Left renal cortex interstitium (tissue), 4 donors: ENCODE data around the gene SLC23A1. TPM values are rescaled to one million over a fixed set of nuclear protein-coding genes. Genes with fewer than 3 reads are reported as not detected.
A peak's percentile ranks its signal among the peaks of the same experiment; 100 is the strongest.

ENCODE experiments used
- DNase-seq, 4 donors: peaks; one replicate each; pipeline ENCODE4 v3.0.0-alpha.2; 2013; ENCODE audit warnings: low read depth in 4 of 4, low spot score in 2 of 4, missing footprints in 1 of 4
- polyA plus RNA-seq, 4 donors: library from polyadenylated mRNA; unstranded; fragments of 120-200 nt; gene quantifications; one replicate each; pipeline ENCODE4 v1.2.1, GENCODE V29; 2013; ENCODE audit not compliant: insufficient read length in 4 of 4

SLC23A1 gene
- polyA plus RNA-seq, 4 donors: 10.1 to 20.7 (median 14.5) TPM

DNA sequence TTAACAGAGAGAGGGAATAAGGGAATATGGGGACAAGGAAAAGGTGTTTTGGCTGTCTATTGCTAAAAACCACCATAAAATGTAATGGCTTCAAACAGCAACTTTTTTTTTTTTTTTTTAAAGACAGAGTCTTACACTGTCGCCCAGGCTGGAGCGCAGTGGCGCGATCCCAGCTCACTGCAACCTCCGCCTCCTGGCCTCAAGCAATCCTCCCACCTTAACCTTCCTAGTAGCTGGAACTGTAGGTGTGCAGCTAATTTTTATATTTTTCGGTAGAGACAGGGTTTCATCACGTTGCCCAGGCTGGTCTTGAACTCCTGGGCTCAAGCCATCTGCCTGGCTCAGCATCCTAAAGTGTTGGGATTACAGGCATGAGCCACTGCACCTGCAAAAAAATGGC is 25.1 kb upstream of the SLC23A1 start:
- no peak for DNase-seq

DNA sequence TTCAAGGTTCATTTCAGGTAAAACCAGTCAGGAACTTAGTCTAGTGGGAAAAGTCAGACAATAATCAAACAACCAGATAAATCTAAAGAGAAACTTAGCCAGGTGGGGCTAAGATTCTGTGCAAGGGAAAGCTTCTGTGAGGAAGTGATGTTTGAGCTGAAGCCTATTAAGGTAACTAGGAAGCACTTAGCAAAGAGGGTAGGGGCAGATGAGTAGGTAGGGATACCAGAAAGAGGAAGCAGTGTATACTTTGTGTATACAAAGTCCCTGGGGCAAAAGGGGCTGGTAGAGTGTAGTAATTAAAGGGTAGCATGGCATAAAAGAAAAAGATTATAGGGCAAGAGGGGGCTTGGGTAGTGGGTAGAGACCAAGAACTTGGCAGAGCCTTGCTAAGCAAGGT is 24.4 kb upstream of the SLC23A1 start:
- no peak for DNase-seq

DNA sequence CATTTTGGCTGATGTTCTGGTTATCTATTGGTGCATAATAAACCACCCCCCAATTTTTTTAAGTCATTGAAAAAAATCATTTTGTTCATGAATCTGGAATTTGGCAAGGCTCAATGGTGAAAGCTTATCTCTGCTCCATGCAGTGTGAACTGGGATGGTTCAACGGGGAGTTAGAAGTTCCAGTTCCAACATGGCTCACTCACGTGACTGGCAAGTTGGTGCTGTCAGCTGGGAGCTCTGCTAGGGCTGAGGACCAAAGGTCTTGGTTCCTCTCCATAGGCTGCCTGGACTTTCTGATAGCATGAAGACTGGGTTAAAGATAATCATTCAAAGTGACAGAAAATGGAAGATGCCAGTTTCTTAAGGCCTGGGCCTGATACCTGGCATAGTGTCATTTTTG is 23.9 kb upstream of the SLC23A1 start:
- no peak for DNase-seq

DNA sequence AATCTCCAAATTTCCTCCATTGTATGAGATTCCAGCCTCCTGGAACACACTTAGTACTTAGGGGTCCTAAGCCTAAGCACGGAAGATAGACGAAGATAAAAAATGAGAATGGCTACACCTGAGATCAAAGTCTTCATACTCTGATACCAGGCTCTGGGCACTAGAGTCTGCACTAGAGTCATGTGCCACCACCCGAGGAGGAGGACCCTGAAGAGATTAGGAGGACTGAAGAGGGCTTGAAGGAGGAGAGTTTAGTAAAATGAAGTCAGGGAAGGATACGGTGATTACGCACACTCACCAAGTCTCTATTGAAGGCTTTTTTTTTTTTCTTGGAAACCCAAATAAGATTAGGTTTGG is 21.4 kb upstream of the SLC23A1 start:
- no peak for DNase-seq

DNA sequence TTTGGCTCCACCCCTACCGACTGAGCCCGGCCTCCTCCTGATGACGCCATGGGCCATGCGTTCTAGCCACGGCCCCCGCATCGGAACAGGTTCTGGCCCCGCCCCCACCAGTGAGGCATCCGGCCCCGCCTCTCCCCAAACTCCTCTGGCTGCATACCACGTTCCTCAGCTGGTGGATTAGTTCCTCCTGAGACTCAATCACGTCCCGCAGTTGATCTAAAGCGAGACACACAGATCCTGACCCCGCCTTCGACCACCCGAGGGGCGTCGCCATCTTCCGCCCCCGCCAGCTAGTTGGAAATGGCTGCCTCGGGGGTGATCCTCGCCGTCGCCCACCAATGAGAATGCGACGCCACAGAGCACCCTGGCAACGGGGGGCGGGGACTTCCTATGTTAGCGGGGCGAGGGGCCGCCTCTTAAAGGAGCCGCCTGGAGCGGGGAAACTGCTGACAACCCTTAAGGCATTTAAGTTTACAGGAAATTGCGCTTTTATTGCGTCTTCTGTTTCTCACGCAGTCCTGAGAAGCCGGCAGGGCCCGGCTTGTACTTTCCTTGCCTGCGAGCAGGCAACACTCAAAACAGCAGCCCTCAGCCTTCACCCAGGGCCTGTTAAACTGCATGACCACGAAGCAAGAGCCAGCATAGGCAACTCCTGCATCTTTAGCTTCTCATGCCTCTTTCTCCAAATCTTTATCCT is 20.8 kb upstream of the SLC23A1 start, which contains the start of gene SPATA24:
Gene SPATA24, minus strand, starts transcription at position 303 of the 697 bp plus-strand sequence. Its CDS starts 29 bp downstream, at position 274.
- DNase-seq: peak; percentile 93 to 97 (median 96)

DNA sequence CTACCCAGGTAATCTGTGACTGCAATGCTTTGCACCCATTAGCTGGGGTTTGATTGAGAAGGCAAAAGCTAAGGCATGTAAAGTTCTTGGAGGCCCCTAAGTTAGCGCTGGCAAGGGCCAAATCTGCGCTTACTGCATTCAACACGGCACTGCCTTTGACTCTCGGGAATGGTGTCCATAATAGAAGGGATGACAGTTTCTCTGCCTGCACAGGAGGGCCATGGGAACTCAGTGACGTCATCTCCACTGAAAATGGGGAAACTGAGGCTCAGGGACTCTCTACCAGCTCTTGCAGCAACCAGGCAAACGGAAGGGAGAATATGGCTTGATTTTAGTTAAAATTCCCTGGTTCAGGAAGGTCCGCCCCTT is 20.3 kb upstream of the SLC23A1 start:
- no peak for DNase-seq

DNA sequence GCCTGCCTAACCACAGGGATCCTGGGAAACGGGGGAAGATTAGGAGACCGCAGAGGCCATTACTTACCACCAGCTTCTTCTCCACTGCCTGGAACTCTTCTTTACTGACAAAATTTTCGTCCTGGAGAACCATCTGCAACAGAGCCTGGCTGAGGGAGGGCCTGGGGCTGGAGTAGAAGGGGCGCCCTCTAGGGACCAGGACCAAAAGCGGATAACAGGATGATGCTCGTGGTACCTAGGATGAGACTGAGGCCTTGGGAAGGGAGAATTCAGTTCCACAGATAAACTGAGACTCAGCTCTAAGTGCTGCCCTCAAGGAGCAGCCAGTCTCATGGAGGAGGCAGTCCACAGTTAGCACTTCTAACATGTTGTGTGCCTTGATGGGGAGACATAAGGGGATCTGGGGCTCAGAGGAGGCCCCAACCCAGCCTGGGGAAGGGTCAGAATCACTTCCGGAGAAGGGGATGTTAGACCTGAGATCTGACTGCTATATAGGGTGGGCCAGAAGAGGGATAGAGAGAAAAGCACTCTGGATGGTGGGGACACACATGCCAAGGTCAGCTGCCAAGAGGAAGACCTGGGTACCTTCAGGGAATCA is 19.6 kb upstream of the SLC23A1 start:
- DNase-seq: no peak

DNA sequence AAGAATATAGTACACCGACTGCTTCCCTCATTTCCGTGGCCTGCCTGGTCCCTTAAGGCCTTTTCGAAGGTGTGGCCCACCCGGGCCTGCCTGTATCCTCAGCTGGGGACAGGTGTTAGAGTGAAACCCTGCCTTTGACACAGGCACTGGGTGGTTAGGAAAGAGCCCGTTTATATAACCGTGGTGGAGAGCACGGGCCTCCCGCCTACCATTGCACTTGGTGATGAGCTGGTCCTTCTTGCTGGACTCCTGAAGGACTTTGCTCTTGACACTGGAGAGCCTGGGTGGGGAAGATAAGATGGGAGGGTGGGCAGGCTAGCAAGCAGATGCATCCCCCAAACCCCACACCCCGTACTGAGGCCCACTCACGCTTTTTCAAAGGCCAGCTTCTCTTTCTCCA is 18.4 kb upstream of the SLC23A1 start:
- no peak for DNase-seq

DNA sequence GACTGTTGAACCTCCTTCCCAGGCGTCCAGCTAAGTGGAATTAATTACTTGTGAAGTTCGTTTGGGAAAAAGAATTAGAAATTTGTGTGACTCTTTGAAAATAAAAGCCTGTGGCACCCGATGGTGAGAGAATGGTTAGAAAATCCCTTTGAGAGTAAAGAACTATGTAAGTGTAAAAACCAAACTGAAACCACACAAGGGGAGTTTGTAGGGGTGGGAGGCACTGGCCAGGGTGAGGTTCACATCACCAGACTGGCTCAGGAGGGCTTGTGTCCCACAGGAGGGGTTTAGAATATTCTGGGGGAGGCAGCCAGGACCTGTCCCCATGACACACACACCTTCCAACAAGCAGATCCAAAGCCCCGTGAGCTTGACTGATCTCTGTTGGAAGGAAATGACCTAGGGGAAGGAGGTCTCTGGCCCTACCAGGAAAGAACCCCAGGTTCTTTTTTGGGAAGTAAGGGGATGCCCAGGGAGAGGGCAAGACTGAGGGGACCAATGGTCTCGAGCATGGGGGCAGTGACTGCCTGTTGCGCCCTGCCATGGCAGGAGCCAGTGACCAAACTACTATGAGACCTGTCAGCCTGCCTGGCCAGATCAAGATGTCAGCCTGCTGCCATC is 16.5 kb upstream of the SLC23A1 start:
- no peak for DNase-seq

DNA sequence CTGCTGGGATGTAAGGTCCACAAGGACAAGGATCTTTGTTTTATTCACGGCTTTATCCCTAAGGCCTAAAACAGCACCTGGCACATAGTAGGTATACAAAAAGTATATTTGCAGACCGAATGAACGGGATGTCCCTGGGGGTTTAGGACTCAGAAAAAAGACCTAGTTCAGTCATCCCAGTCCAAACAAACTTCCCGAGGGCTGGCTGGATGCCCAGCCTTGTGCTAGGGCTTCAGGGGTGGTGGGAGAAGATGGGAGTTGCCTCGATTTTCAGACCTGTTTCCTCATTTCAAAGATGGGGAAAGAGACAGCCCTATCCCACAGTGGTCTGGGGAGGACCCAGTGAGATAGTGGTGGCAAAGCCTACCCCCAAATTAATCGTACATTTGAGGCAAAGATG is 14.8 kb upstream of the SLC23A1 start:
- no peak for DNase-seq

DNA sequence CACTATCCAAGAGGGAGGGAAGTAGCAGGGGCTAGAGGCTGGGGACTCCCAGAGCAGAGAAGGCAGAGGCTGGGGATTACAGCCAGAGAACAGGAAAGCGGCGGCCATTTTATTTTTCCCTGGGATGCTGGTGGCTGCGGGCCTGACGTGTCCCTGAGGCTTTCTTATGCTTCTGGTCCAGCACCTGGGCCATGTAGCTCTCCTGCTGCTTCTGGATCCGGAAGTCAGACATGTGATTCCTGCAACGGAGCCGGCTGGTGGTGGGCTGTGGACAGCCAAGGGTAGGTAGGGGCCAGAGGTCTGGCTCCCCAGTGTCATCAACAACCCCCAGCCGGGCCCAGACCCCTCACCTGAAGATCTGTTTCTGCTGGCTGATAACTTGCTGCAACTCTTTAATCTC is 13.6 kb upstream of the SLC23A1 start:
- no peak for DNase-seq

DNA sequence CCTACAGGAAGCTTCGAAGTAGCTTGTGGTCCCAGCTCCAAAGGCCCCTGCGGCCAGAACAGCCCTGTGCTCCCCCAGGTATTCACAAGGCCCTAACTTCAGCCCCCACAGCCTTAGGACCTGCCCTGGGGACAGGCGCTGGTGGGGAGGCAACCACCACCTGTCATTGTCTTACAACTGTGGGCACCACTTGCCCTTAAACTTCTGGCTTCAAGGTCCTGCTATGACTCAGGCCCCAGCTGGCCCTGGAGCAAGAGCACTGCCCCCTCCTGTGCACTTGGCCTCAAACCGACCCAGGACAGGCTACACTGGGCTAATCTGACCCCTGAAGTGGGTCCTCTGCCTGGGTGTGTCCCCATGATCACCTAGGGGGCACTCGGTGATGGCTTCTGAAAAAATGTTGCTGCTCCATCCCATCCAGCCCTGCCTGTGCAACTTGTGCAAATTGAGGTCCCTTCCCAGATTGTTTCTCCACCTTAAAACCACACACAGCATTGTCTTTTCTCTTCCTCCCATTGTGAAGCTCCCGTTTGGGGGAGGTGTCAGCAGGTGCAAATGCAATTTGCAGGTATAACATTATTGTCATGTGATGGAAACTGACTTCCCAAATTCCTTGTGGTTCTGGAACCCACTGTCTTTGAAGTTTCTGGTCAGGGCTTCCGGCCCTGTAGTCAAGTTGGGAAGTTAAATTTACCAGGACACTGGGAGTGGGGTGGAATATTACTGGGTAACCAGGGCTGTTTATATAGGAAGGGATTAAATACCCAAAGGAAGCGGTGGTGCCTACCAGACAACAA is 12.9 kb upstream of the SLC23A1 start:
- no peak for DNase-seq

DNA sequence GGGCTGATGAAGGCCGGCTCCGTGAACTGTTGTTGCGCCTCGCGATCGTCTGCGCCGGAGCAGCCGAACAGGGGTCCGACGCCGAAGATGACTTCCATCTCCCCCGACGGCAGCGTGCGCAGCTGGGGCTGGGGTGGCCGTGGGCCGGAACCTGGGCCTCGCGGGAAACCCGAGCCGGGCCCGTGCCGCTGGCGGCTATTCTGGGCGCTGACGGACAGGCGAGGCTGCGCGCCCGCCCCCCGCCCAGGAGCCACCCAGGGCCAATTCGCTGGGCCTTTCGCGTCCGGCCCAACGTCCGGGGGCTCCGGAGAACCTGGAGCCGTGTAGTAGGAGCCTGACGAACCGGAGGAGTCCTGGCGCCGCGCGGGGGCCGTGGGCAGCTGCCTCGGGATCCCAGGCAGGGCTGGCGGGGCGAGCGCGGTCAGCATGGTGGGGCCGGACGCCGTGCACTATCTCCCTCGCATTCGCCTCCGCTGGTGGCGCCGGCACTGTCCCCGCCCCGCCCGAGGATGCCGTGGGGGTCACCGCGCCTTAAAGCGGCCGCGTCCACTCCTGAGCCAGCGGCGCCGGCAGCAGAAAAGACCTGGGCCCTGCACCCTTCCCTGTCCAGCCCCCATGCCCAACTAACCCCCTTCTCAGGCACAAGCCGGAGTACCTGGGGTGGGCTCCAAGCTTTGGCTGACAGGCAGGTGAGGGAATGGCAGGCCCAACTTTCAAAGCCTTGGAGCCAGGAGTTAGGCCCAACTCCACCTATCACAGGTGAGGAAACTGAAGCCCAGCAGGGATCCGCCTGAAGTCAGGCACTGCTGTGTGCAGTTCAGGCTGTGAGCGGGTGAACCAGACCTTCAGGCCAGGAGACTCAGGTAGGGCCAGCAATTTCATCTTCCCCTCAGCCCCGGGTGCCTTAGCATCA is 11.8 kb upstream of the SLC23A1 start, which contains the start of gene PROB1:
Gene PROB1, minus strand, starts transcription at position 451 of the 913 bp plus-strand sequence. Its CDS starts 23 bp downstream, at position 428.
- no peak for DNase-seq

DNA sequence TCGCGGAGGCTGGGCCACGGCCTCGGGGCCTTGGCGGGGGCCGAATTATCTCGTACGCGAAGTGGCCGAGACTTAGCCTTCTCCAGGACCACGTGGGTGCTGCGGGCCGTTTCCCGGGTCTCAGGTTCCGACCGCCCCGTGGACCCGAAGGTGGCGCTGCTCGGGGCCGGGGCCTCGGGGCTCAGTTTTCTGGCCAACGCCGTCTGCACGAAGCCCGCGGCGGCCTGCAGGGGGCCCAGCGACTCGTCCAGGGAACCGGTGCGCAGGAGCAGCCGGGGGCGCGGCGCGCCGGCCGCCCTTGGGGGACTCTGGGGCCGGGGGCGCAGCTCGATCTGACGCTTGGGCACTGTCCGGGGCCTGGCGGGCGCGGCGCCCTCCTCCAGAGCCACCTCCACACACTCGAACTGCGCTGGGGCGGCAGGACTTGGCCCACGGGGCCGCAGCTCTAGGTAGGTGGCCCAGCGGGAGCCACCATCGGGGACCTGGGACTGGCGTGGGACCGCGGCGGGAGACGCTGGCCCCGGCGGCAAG is 11.1 kb upstream of the SLC23A1 start:
- no peak for DNase-seq

DNA sequence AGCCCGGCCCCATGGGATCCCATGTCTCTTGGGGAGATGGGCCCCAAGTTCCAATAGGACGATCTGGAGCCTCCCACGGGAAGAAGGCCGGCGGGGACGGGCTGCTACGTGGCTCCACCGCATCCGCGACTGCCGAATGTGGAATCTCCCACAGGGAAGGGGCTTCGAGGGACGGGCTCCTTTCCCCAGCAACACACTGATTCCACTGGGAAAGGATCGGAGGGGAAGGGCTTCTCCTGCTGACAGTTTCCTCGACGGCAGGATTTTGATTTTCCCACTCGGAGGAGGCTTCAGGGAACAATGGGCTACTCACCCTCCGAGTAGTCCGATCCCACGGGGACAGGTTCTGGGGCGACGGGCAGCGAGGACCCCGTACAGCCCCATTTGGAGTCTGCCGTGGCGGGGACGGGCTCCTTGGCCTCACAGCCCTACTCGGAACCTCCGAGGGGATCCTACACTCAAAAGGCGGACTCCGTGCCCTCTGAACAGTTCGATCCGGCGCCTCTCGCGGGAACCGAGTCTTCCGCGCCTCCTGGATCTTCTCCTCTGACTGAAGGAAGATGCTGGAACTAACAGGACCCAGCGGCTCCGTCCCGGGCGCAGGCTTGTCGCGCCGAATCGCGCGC is 10.5 kb upstream of the SLC23A1 start:
- DNase-seq: no peak

DNA sequence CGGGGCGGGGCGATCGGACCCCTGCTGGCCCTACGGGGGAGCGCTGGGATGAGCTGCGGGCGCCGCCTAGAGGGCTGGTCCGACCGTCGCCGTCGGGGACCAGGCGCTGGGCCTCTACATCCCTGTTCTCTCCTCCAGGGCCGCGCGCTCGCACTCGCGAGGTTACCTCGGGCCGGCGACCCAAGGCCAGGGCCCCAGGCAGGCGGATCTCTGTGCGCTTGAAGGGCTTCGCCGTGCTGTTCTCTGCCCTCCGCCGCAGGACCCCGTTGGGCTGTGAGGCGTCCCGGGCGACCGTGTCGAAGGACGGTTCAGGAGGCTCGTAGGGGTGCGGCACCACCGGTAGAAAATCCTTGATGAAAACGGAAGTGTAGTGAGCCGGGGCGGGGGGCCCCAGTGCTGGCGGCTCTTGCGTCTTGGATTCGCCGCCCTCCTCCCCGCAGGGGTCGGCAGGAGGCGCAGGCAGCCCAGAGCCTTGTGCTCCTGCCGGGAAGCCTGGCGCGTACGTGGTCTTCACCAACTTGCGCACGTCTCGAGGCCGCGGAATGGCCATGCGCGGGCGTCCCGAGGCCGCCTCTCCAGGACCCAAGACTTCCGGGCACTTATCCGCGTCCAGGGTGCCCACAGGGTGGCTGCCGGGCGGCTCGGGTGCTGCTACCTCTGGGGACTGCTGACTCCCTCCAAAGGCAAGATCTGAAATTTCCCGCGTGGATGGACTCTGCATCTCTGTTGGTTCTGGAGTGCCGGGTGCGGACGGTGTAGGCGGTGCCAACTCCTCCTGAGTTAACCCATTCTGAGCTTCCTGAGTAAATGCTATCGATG is 9.8 kb upstream of the SLC23A1 start:
- DNase-seq: no peak

DNA sequence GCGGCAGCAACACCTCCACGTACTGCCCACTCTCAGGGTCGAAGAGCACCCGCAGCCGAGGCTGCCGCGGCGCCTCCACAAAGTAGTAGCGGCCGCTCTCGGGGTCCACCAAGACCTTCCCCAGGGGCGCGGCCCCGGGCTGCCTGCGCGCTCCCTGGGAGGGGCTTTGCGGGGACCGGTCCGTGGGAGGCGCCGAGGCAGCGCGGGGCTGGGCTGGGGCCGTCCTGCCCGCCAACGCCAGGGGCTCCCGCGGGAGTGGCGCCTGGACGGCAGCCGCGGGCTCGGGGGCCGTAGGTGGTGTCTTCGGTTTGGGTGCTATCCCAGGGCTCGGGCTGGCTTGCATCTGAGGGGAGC is 9.2 kb upstream of the SLC23A1 start:
- DNase-seq: no peak

DNA sequence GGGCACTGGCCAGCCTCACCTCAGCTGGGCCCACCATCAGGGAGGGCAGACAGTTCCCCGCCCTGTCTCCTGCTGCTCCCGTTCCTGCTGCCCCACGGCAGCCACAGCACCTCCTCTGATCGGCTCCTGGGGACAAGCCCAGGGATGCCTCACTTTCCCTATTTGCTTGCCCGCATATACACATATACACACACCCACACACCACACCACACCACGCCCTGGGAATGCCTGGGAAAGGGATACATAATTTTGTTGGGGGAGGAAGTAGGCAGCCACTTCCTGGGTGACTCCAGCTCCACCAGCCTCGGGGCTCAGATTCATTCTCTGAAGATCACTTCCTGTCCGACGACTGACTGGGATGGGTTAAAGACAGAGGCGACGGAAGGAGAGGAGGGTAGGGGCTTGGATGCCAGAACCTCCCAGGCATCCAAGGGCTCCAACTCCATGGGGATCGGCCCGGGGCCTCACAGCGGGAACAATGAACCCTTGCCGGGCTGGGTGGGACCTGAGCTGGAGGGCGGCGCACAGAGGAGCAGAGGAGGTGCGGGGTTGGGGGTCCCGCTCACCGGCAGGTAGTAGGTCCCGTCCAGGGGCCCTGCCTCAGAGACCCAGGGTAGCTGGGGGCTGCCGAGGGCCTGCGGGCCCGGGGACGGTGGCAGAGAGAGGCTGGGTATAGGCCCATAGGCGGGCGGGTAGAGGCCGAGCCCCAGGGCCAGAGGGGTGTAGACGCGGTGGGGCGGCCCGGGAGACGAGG is 8.7 kb upstream of the SLC23A1 start:
- no peak for DNase-seq
